WI38 (cell line): ENCODE data around the gene GFRAL.
"Not testable (repeated sequence)": the region's sequence is repeated elsewhere in the genome, so short reads cannot be mapped to it uniquely, and the experiment has no call there.

Experiments
- H3K4me3 ChIP-seq: 2 replicates; pipeline ENCODE4 v1.5.1; 2011; ENCODE audit warnings: low read depth, mild to moderate bottlenecking, control low read depth, low read length
- TF ChIP-seq, protein P1 (sequence below): IDR thresholded peaks from 2 replicates; pipeline ENCODE4 v1.5.1; 2012; ENCODE audit warnings: low read depth, mild to moderate bottlenecking, control low read depth, low read length

The GFRAL gene, protein sequence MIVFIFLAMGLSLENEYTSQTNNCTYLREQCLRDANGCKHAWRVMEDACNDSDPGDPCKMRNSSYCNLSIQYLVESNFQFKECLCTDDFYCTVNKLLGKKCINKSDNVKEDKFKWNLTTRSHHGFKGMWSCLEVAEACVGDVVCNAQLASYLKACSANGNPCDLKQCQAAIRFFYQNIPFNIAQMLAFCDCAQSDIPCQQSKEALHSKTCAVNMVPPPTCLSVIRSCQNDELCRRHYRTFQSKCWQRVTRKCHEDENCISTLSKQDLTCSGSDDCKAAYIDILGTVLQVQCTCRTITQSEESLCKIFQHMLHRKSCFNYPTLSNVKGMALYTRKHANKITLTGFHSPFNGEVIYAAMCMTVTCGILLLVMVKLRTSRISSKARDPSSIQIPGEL

DNA sequence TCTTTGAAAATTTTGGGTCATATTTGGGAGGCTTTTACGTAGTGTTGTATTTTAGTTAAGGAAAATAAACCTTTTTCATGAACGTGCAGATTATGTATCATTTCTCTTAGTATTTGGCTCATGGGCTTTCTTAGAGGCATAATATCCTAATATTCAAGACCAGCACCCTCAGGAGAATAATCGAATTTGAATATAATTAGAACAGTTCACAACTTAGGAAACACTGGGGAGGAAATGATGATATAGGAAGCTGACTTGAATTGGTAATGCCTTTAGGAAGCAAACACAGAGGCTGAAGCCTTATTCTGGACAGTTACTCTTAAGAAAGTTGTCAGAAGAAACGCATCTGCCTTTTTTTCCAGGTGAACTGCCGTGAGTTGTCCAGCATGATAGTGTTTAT, at the start of gene GFRAL:
Gene GFRAL (plus strand): TSS at position 301 of the 400 bp plus-strand sequence. CDS start 86 bp downstream, at position 387.
- TF ChIP-seq, protein P1, sequence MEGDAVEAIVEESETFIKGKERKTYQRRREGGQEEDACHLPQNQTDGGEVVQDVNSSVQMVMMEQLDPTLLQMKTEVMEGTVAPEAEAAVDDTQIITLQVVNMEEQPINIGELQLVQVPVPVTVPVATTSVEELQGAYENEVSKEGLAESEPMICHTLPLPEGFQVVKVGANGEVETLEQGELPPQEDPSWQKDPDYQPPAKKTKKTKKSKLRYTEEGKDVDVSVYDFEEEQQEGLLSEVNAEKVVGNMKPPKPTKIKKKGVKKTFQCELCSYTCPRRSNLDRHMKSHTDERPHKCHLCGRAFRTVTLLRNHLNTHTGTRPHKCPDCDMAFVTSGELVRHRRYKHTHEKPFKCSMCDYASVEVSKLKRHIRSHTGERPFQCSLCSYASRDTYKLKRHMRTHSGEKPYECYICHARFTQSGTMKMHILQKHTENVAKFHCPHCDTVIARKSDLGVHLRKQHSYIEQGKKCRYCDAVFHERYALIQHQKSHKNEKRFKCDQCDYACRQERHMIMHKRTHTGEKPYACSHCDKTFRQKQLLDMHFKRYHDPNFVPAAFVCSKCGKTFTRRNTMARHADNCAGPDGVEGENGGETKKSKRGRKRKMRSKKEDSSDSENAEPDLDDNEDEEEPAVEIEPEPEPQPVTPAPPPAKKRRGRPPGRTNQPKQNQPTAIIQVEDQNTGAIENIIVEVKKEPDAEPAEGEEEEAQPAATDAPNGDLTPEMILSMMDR: no peak
- no peak within 1 kb of the TSS for H3K4me3 ChIP-seq

DNA sequence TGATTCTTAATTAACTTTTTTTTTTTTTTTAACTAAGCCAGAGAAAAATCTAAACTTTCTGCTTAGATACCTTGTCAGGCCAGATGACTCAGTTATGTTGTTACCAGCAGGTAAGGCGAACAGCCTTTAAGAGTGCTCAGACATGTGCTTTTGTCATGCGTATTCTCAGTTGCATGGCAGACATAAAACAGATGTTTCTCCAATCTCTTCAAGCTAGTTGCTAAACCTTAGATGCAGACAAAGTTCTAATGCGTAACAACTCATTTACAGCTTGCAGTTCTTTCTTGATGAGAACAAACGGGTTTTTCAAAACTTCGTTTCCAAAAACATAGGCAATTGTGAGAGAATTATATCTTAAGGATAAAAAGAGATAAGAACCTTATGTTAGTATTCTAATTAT, 49.6 kb upstream of the GFRAL start:
- H3K4me3 ChIP-seq: no peak overlapping the region
- TF ChIP-seq, protein P1: no peak

DNA sequence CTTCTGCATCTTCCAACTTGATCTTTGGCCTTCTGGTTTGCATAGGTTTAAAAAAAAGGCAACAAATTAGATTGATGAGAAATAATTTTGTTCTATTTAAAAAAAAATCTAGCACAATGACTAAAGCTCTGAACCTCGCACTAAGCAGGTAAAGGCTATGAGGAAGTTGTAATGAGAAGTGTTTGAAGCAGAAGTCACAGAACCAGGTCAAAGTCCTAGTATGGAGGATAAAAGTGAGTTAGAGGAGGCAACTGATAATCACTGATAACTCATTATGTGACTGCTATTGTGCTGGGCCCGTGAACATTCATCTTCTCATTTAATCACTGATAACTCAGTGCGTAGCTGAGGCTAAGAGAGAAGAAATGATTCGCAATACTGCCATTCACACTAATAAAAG, 46.1 kb upstream of the GFRAL start:
- TF ChIP-seq, protein P1: no peak
- H3K4me3 ChIP-seq: no peak overlapping the region

DNA sequence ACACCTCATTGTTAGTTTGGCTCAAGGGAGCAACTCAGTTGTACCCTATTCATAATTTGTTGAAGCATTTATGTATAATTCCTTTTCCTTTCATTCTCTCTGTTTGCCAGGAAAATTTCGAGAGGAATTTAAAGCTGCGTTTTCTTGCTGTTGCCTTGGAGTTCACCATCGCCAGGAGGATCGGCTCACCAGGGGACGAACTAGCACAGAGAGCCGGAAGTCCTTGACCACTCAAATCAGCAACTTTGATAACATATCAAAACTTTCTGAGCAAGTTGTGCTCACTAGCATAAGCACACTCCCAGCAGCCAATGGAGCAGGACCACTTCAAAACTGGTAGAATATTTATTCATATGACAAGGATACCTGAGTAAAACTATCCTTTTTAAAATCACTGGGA, 45.2 kb upstream of the GFRAL start:
- H3K4me3 ChIP-seq: no peak overlapping the region
- TF ChIP-seq, protein P1: no peak

DNA sequence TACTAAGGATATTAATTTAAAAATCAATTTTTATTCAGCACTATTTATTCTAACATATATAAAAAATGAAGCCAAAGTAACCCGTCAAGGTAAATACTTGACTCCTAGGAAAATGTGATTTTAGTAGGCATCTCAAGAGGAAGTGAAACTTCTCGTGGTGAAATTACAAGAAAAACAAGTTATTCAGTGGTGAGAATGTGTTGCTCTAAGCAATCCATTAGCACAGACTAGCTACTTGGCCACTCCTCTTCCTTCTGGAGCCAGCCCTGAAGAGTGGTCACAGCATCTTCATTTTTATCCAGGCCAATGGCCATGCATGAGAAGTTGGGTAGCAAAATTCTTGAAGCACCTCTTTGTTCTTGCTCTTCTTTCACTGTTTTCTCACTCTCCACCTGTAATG, 40.4 kb upstream of the GFRAL start:
- H3K4me3 ChIP-seq: no peak overlapping the region
- TF ChIP-seq, protein P1: no peak

DNA sequence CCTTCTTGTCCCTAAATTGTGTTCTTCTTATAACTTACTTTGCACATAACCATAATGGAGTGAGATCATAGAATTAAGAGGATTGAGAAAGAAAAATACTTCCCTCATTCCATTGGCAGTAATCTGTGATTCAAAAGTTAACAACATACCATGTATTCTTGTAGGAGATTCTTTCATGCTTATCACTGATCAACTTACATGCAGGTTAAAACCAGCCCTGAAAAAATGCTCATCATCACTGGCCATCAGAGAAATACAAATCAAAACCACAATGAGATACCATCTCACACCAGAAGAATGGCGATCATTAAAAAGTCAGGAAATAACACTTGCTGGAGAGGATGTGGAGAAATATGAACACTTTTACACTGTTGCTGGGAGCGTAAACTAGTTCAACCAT, 36.5 kb upstream of the GFRAL start:
- TF ChIP-seq, protein P1: no peak
- no peak overlapping the region for H3K4me3 ChIP-seq

DNA sequence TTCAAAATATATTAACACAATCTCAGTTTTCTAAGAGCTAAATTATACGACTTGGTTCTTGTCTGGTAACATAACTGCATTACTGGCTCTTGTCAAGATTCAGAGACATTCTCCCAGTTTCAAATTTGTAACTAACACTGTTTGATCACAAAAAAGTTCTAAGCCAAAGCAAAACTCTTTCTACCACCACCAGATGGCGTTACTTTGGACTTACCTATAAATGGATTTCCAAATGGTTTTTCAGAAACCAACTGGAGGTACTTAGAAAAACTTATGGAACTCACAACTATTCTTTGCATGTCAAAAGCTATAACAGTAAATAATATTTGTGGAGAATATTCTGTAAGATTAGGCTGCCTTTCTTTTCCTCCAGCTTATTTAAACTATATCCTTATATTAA, 34.2 kb upstream of the GFRAL start:
- TF ChIP-seq, protein P1: no peak
- no peak overlapping the region for H3K4me3 ChIP-seq

DNA sequence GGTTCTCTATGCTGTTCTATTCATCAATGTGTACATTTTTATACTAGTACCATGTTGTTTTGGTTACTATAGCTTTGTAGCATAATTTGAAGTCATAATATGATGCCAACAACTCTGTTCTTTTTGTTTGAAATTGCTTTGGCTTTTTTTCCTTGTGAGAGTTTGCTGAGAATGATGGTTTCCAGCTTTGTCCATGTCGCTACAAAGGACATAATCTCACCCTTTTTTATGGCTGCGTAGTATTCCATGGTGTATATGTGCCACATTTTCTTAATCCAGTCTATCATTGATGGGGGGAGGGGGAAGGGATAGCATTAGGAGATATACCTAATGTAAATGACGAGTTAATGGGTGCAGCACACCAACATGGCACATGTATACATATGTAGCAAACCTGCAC, 30.1 kb upstream of the GFRAL start:
- not testable (repeated sequence) for H3K4me3 ChIP-seq
